NCI-H460 (cell line): ENCODE results near the gene PPP2R2B. TPM values are rescaled to one million over a fixed set of nuclear protein-coding genes. Genes with fewer than 3 reads are reported as not detected.
"Not testable (repeated sequence)": the region's sequence is repeated elsewhere in the genome, so short reads cannot be mapped to it uniquely, and the experiment has no call there.

Experiments used
- DNase-seq: peaks from one replicate; pipeline ENCODE4 v3.0.0-alpha.2; 2016; ENCODE audit warnings: low read depth; ENCODE audit errors: extremely low read depth
- total RNA-seq: library from RNA; depleted of rRNA; stranded (reverse); fragments of >200 nt; shearing (Covaris generic); gene quantifications from 2 replicates; pipeline ENCODE4 v1.2.3, GENCODE V29; 2014

PPP2R2B gene
- total RNA-seq, 1 experiment from 2014 or later: not detected

GRCh38 chr5:146751781-146752401 lies 126.7 kb downstream of the PPP2R2B start:
- no peak for DNase-seq

GRCh38 chr5:146751054-146751453 lies 127.5 kb downstream of the PPP2R2B start:
- no peak for DNase-seq

- no peak for DNase-seq
Observed at GRCh38 chr5:146748533-146748932, 130.0 kb downstream of the PPP2R2B start.

- DNase-seq: no peak
Observed at GRCh38 chr5:146745931-146746577, 132.5 kb downstream of the PPP2R2B start.

- no peak for DNase-seq
Observed at GRCh38 chr5:146744068-146744745, 134.3 kb downstream of the PPP2R2B start.

GRCh38 chr5:146734936-146735577 lies 143.5 kb downstream of the PPP2R2B start:
- DNase-seq: no peak

GRCh38 chr5:146732962-146733361 lies 145.6 kb downstream of the PPP2R2B start:
- DNase-seq: no peak

GRCh38 chr5:146731909-146732659 lies 146.5 kb downstream of the PPP2R2B start:
- no peak for DNase-seq

GRCh38 chr5:146728746-146729145 lies 149.8 kb downstream of the PPP2R2B start:
- not testable (repeated sequence) for DNase-seq

- no peak for DNase-seq
Observed at GRCh38 chr5:146726891-146727290, 151.7 kb downstream of the PPP2R2B start.

- DNase-seq: no peak
Observed at GRCh38 chr5:146726020-146726419, 152.5 kb downstream of the PPP2R2B start.

- no peak for DNase-seq
Observed at GRCh38 chr5:146725025-146725424, 153.5 kb downstream of the PPP2R2B start.

- DNase-seq: no peak
Observed at GRCh38 chr5:146722361-146722779, 156.2 kb downstream of the PPP2R2B start.

GRCh38 chr5:146721073-146721815 lies 157.3 kb downstream of the PPP2R2B start:
- DNase-seq: no peak

- no peak for DNase-seq
Observed at GRCh38 chr5:146720107-146720506, 158.4 kb downstream of the PPP2R2B start.

GRCh38 chr5:146719179-146719578 lies 159.4 kb downstream of the PPP2R2B start:
- no peak for DNase-seq

GRCh38 chr5:146718609-146719008 lies 159.9 kb downstream of the PPP2R2B start:
- no peak for DNase-seq

GRCh38 chr5:146717951-146718350 lies 160.6 kb downstream of the PPP2R2B start:
- DNase-seq: no peak

GRCh38 chr5:146716636-146717035 lies 161.9 kb downstream of the PPP2R2B start:
- no peak for DNase-seq

GRCh38 chr5:146710348-146710747 lies 168.2 kb downstream of the PPP2R2B start:
- DNase-seq: no peak
